ENCODE results near the gene PYGL.
"Not testable (repeated sequence)": the region's sequence is repeated elsewhere in the genome, so short reads cannot be mapped to it uniquely, and the experiment has no call there.

The PYGL gene

GRCh38 chr14:50931559-50931958 lies 12.7 kb downstream of the PYGL start:
- no peak for DNase-seq (ENCODE audit: low read depth, low spot score)
- no peak overlapping the region for H3K27ac ChIP-seq

GRCh38 chr14:50929506-50929905 lies 14.8 kb downstream of the PYGL start:
- no peak for DNase-seq (ENCODE audit: low read depth, low spot score)
- no peak overlapping the region for H3K27ac ChIP-seq

- DNase-seq (ENCODE audit: low read depth, low spot score), result no peak
- no peak overlapping the region for H3K27ac ChIP-seq
Measured at GRCh38 chr14:50928002-50928635, 16.2 kb downstream of the PYGL start.

GRCh38 chr14:50926851-50927386 lies 17.4 kb downstream of the PYGL start:
- no peak for DNase-seq (ENCODE audit: low read depth, low spot score)
- H3K27ac ChIP-seq, result no peak overlapping the region

GRCh38 chr14:50924843-50925242 lies 19.4 kb downstream of the PYGL start:
- no peak overlapping the region for H3K27ac ChIP-seq
- DNase-seq (ENCODE audit: low read depth, low spot score), result no peak

GRCh38 chr14:50924236-50924635 lies 20.0 kb downstream of the PYGL start:
- no peak overlapping the region for H3K27ac ChIP-seq
- DNase-seq (ENCODE audit: low read depth, low spot score), result no peak

- no peak for DNase-seq (ENCODE audit: low read depth, low spot score)
- H3K27ac ChIP-seq, result no peak overlapping the region
Measured at GRCh38 chr14:50922803-50923202, 21.5 kb downstream of the PYGL start.

GRCh38 chr14:50920482-50921230 lies 23.6 kb downstream of the PYGL start:
- DNase-seq (ENCODE audit: low read depth, low spot score), result no peak
- no peak overlapping the region for H3K27ac ChIP-seq

GRCh38 chr14:50919524-50919923 lies 24.8 kb downstream of the PYGL start:
- H3K27ac ChIP-seq; DNase-seq (ENCODE audit: low read depth, low spot score): not testable (repeated sequence)

- no peak overlapping the region for H3K27ac ChIP-seq
- no peak for DNase-seq (ENCODE audit: low read depth, low spot score)
Measured at GRCh38 chr14:50917449-50917848, 26.8 kb downstream of the PYGL start.

- no peak for DNase-seq (ENCODE audit: low read depth, low spot score)
- H3K27ac ChIP-seq, result no peak overlapping the region
Measured at GRCh38 chr14:50910495-50911420, 33.5 kb downstream of the PYGL start.

- no peak overlapping the region for H3K27ac ChIP-seq
- no peak for DNase-seq (ENCODE audit: low read depth, low spot score)
Measured at GRCh38 chr14:50906326-50907065, 37.8 kb downstream of the PYGL start.

GRCh38 chr14:50904719-50905118 lies 39.6 kb downstream of the PYGL start:
- no peak overlapping the region for H3K27ac ChIP-seq
- no peak for DNase-seq (ENCODE audit: low read depth, low spot score)

- DNase-seq (ENCODE audit: low read depth, low spot score), result no peak
- H3K27ac ChIP-seq, result no peak overlapping the region
Measured at GRCh38 chr14:50901361-50901760, 42.9 kb downstream of the PYGL start.

- H3K27ac ChIP-seq, result no peak overlapping the region
- no peak for DNase-seq (ENCODE audit: low read depth, low spot score)
Measured at GRCh38 chr14:50897658-50898175, 46.6 kb downstream of the PYGL start.

GRCh38 chr14:50897005-50897404 lies 47.3 kb downstream of the PYGL start:
- not testable (repeated sequence) for H3K27ac ChIP-seq; DNase-seq (ENCODE audit: low read depth, low spot score)

- not testable (repeated sequence) for H3K27ac ChIP-seq; DNase-seq (ENCODE audit: low read depth, low spot score)
Measured at GRCh38 chr14:50896421-50896820, 47.9 kb downstream of the PYGL start.

GRCh38 chr14:50892255-50892654 lies 52.0 kb downstream of the PYGL start:
- DNase-seq (ENCODE audit: low read depth, low spot score), result no peak
- no peak overlapping the region for H3K27ac ChIP-seq

GRCh38 chr14:50887476-50887875 lies 56.8 kb downstream of the PYGL start:
- no peak for DNase-seq (ENCODE audit: low read depth, low spot score)
- H3K27ac ChIP-seq, result no peak overlapping the region

GRCh38 chr14:50883827-50884197 lies 60.5 kb downstream of the PYGL start:
- no peak for DNase-seq (ENCODE audit: low read depth, low spot score)
- no peak overlapping the region for H3K27ac ChIP-seq
